Sigmoid colon (tissue), 7 donors: Measurements from ENCODE around the gene RBFOX1. TPM values are rescaled to one million over a fixed set of nuclear protein-coding genes. Genes with fewer than 3 reads are reported as not detected.

ENCODE experiments used
- DNase-seq: peaks from one replicate; pipeline ENCODE4 v3.0.0-alpha.2; 2019
- H3K27ac ChIP-seq, 4 donors: fragments of 200-600 bp; sonication (generic); one replicate each; pipeline ENCODE4 v1.5.1; 2016 to 2019; ENCODE audit warnings: mild to moderate bottlenecking in 1 of 4
- H3K27me3 ChIP-seq, 3 donors: fragments of 200-600 bp; sonication (generic); one replicate each; pipeline ENCODE4 v1.5.1; 2019; ENCODE audit warnings: mild to moderate bottlenecking in 1 of 3
- H3K36me3 ChIP-seq, 4 donors: fragments of 200-600 bp; sonication (generic); one replicate each; pipeline ENCODE4 v1.5.1; 2016 to 2019
- H3K4me1 ChIP-seq, 4 donors: fragments of 200-600 bp; sonication (generic); one replicate each; pipeline ENCODE4 v1.5.1; 2017 to 2019
- H3K4me3 ChIP-seq, 4 donors: fragments of 200-600 bp; sonication (generic); one replicate each; pipeline ENCODE4 v1.5.1; 2017 to 2019; ENCODE audit warnings: mild to moderate bottlenecking in 2 of 4, moderate library complexity in 1 of 4
- H3K9me3 ChIP-seq, 4 donors: fragments of 200-600 bp in 3 of 4; sonication (generic) in 3 of 4; one replicate each; pipeline versions ENCODE4 v1.5.1 to v1.6.1; 2013 to 2019
- CTCF ChIP-seq, 4 experiments: fragments of 450-650 bp in 3 of 4; fragments of 200-600 bp in 1 of 4; IDR thresholded peaks; one replicate each; pipeline ENCODE4 v1.5.1; 2016 to 2019; ENCODE audit warnings: antibody characterized with exemption in 4 of 4, mild to moderate bottlenecking in 3 of 4, moderate library complexity in 2 of 4
- EP300 ChIP-seq, 4 donors: sonication (generic); formaldehyde crosslinking; IDR thresholded peaks; one replicate each; pipeline ENCODE4 v1.6.1; 2017; ENCODE audit warnings: antibody characterized with exemption in 4 of 4
- POLR2A ChIP-seq, 2 donors: fragments of 450-650 bp; IDR thresholded peaks; one replicate each; pipeline ENCODE4 v1.6.1; 2016; ENCODE audit warnings: antibody characterized with exemption in 2 of 2, mild to moderate bottlenecking in 2 of 2, moderate library complexity in 2 of 2
- POLR2AphosphoS5 ChIP-seq, 4 donors: sonication (generic); formaldehyde crosslinking; IDR thresholded peaks; one replicate each; pipeline ENCODE4 v1.6.1; 2017; ENCODE audit warnings: antibody characterized with exemption in 4 of 4
- WGBS, 2 donors: extraction: QIAGEN DNeasy Blood & Tissue Kit; methylation state at CpG; one replicate each; pipeline ENCODE4 v1.1.7; 2013; 5-methylcytosine and 5-hydroxymethylcytosine counted together
- intact Hi-C: fragments of 100-400 bp; cut with DNase I; formaldehyde crosslinking; loops from one replicate; pipeline ENCODE4 v1.15.1; 2023
- polyA plus RNA-seq, 3 donors: library from polyadenylated mRNA; stranded (reverse); fragments of 200-250 nt; gene quantifications; one replicate each; pipeline ENCODE4 v1.2.3, GENCODE V29; 2013
- total RNA-seq, 4 donors: library from RNA; depleted of rRNA; stranded (reverse); fragments of >200 nt; gene quantifications; one replicate each; pipeline ENCODE4 v1.1.0, GENCODE V29; 2016
- donor health status: healthy with polysubstance abuse.
- donor health status: Bipolar disorder and iron deficiency.
- donor health status: healthy.

The RBFOX1 gene
- total and polyA plus RNA-seq, 7 donors, result under 0.01 to 4.4 (median 0.51) TPM; not detected in 3

DNA sequence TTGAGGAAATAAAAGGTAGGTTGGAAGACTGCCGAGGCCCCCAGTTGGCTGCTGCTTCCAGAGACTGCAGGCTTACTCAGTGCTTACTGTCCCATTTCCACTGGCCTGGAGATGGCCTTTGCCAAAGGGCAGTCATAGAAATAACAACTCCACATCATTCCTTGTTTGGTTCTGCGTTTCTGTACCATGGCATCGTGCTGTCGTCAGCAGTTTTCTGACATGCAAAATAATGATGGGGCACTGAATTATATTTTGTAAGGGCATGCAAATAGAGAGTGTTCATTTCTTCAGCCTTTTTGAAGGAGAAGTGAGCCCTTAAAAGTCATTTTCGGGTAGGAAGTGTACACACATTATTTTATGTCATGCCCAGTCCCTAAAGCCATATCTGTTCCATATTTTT, 88.9 kb downstream of the RBFOX1 start:
- Histone ChIP-seq H3K27ac (no peak overlapping the region), H3K4me1 (no peaks in the 10 kb centered on the region), H3K36me3 (no peaks in the 10 kb centered on the region), H3K4me3 (no peak overlapping the region), H3K9me3 (no peaks in the 10 kb centered on the region), H3K27me3 (no peaks in the 10 kb centered on the region)
- no peak for DNase-seq
- WGBS, 2 donors, result 76 to 82% methylated on average over 5 of the region's 5 CpGs
- TF ChIP-seq POLR2AphosphoS5 (IDR thresholded peaks at IDR 0.05) (no peak), EP300 (IDR thresholded peaks at IDR 0.05) (no peak), POLR2A (IDR thresholded peaks at IDR 0.05) (no peak), CTCF (IDR thresholded peaks at IDR 0.05) (no peak)
- intact Hi-C loops, result no loop called here

GRCh38 chr16:7422036-7422888, 89.6 kb downstream of the RBFOX1 start:
- no peak for DNase-seq
- H3K9me3 ChIP-seq, result no peaks in the 10 kb centered on the region
- no peak for TF ChIP-seq POLR2AphosphoS5 (IDR thresholded peaks at IDR 0.05)
- no peak for TF ChIP-seq EP300 (IDR thresholded peaks at IDR 0.05)
- no peak for TF ChIP-seq POLR2A (IDR thresholded peaks at IDR 0.05)
- TF ChIP-seq CTCF (IDR thresholded peaks at IDR 0.05), result no peak
- no peak overlapping the region for H3K27ac ChIP-seq
- no peaks in the 10 kb centered on the region for H3K4me1 ChIP-seq
- 86 to 87% methylated on average over 21 of the region's 21 CpGs for WGBS, 2 donors
- no peaks in the 10 kb centered on the region for H3K36me3 ChIP-seq
- H3K27me3 ChIP-seq, result no peaks in the 10 kb centered on the region
- intact Hi-C loops, result no loop called here
- no peak overlapping the region for H3K4me3 ChIP-seq

DNA sequence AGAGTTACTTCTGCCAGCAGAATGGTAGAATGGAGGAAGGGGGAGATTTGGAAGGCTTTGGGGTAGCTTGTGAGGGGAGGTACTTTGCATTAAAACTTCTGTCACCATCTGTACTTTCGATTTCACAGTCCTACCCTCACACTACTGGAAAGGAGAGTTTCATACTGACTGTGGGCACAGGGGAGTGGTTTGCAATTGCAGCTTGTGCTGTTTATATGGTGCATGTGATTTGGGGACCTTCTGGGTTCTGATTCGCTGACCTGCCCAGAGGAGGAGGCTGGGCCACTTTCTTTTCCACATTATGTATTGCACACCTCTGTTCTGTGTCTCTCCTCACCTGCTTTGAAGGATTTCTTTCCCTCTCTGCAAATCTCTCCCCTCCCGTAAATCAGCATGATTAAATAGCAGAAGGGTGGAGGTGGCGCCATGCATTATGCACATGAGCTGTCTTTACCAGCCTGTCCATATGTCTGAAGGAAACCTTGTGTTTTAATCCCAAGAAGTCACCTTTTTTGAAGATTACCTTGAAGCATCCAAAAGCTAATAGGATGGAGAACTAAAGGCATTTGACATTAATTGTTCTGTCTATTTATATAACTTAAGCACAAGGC, 90.9 kb downstream of the RBFOX1 start:
- no peaks in the 10 kb centered on the region for H3K36me3 ChIP-seq
- H3K4me3 ChIP-seq, result no peak overlapping the region
- no peaks in the 10 kb centered on the region for H3K4me1 ChIP-seq
- no peaks in the 10 kb centered on the region for H3K9me3 ChIP-seq
- intact Hi-C loops, result no loop called here
- TF ChIP-seq EP300 (IDR thresholded peaks at IDR 0.05) (no peak), POLR2A (IDR thresholded peaks at IDR 0.05) (no peak), CTCF (IDR thresholded peaks at IDR 0.05) (no peak), POLR2AphosphoS5 (IDR thresholded peaks at IDR 0.05) (no peak)
- 46 to 62% methylated on average over 4 of the region's 4 CpGs for WGBS, 2 donors
- no peak for DNase-seq
- H3K27me3 ChIP-seq, result no peaks in the 10 kb centered on the region
- H3K27ac ChIP-seq, result no peak overlapping the region

- intact Hi-C loops, result no loop called here
- WGBS, 2 donors, result 66 to 74% methylated on average over 5 of the region's 5 CpGs
- Histone ChIP-seq H3K36me3 (no peaks in the 10 kb centered on the region), H3K4me3 (no peak overlapping the region), H3K9me3 (no peaks in the 10 kb centered on the region), H3K27ac (no peak overlapping the region), H3K4me1 (no peaks in the 10 kb centered on the region), H3K27me3 (no peaks in the 10 kb centered on the region)
- TF ChIP-seq POLR2A (IDR thresholded peaks at IDR 0.05) (no peak), EP300 (IDR thresholded peaks at IDR 0.05) (no peak), CTCF (IDR thresholded peaks at IDR 0.05) (no peak), POLR2AphosphoS5 (IDR thresholded peaks at IDR 0.05) (no peak)
- no peak for DNase-seq
Measured at GRCh38 chr16:7426161-7426560, 93.5 kb downstream of the RBFOX1 start.
